Limb (tissue), 2 donors: ENCODE measurements around the gene C5orf47.
A peak's percentile ranks its signal among the peaks of the same experiment; 100 is the strongest.
"Not testable (repeated sequence)": the region's sequence is repeated elsewhere in the genome, so short reads cannot be mapped to it uniquely, and the experiment has no call there.

Experiments
- DNase-seq, 2 donors: peaks; one replicate each; pipeline ENCODE4 v3.0.0-alpha.2; 2016; ENCODE audit errors: extremely low spot score in 2 of 2

Gene C5orf47

GRCh38 chr5:173970878-173971650 is 17.9 kb upstream of the C5orf47 start:
- no peak for DNase-seq

- DNase-seq: no peak
Measured at GRCh38 chr5:173971681-173972345, 17.2 kb upstream of the C5orf47 start.

- no peak for DNase-seq
Measured at GRCh38 chr5:173972607-173972924, 16.4 kb upstream of the C5orf47 start.

GRCh38 chr5:173972925-173973615 is 15.9 kb upstream of the C5orf47 start:
- DNase-seq: peak; percentile 90 to 91

GRCh38 chr5:173973616-173973969 is 15.4 kb upstream of the C5orf47 start:
- DNase-seq: peak in 1 of 2 donors; percentile 16

- no peak for DNase-seq
Measured at GRCh38 chr5:173974688-173975239, 14.2 kb upstream of the C5orf47 start.

GRCh38 chr5:173981185-173981761 is 7.7 kb upstream of the C5orf47 start:
- DNase-seq: no peak

GRCh38 chr5:173984218-173984617 is 4.8 kb upstream of the C5orf47 start:
- no peak for DNase-seq

- no peak for DNase-seq
Measured at GRCh38 chr5:173989432-173990082, 587 bp downstream of the C5orf47 start.

GRCh38 chr5:173997331-173997730 is 8.4 kb downstream of the C5orf47 start:
- DNase-seq: no peak

- no peak for DNase-seq
Measured at GRCh38 chr5:173998531-173998930, 9.6 kb downstream of the C5orf47 start.

- DNase-seq: no peak
Measured at GRCh38 chr5:174000076-174000475, 11.1 kb downstream of the C5orf47 start.

- DNase-seq: no peak
Measured at GRCh38 chr5:174003795-174004194, 14.8 kb downstream of the C5orf47 start.

GRCh38 chr5:174008922-174009321 is 20.0 kb downstream of the C5orf47 start:
- no peak for DNase-seq

GRCh38 chr5:174010365-174010764 is 21.4 kb downstream of the C5orf47 start:
- DNase-seq: no peak

GRCh38 chr5:174011441-174011840 is 22.5 kb downstream of the C5orf47 start:
- no peak for DNase-seq

- not testable (repeated sequence) for DNase-seq
Measured at GRCh38 chr5:174020069-174020927, 31.3 kb downstream of the C5orf47 start.

- no peak for DNase-seq
Measured at GRCh38 chr5:174020928-174021304, 31.9 kb downstream of the C5orf47 start.

- DNase-seq: no peak
Measured at GRCh38 chr5:174022384-174023095, 33.6 kb downstream of the C5orf47 start.

- DNase-seq: no peak
Measured at GRCh38 chr5:174030286-174030685, 41.3 kb downstream of the C5orf47 start.
